GM21390 (cell line): ENCODE measurements around the gene LIPE.

ENCODE experiments used
- ATAC-seq: cut with Tn5 transposase; IDR thresholded peaks from one replicate; pipeline ENCODE4 v1.9.1; 2021; ENCODE audit not compliant: unreplicated experiment

The LIPE gene

DNA sequence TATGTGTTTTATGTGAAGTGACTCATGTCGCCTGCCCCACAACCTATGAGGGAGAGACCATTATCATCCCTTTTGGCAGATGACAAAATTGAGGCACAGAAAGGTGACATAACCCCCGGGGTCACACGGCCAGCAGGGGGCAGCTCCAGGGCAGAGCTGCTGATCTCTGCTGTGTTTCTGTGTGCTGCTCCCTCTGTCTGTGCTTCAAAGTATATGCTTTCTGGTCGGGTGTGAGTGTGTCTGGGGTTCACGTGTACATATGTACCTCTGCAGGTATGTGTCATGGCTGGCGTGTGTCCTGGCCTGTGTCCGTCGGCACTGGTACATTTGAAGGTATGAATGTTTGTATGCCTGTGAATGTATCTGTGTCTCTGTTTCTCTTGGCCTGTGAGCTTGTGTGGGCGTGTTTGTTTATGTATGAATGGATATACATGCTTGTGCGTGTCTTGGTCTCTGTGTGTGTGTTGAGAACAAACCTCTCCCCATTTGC is 7.1 kb downstream of the LIPE start:
- peak; percentile 44 for ATAC-seq

DNA sequence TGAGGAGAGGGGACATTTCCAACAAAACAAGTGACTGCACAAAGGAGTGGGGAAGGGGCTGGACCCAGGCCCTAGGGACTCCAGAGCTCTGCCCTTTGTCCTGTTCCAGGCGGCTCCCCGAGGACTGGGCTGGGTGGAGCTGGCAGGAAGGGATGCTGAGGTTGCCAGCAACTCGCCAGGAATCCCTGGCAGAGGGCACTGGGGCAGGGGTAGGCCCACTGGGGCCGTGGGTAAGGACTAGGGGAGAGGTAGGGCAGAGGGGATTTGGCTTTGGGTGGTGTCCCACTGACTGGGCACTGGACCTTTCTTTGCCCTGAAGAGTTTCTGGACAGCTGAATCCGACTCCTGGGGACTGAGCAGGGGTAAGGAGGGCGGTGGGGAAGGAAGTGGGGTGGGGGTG is 7.9 kb downstream of the LIPE start:
- no peak for ATAC-seq

DNA sequence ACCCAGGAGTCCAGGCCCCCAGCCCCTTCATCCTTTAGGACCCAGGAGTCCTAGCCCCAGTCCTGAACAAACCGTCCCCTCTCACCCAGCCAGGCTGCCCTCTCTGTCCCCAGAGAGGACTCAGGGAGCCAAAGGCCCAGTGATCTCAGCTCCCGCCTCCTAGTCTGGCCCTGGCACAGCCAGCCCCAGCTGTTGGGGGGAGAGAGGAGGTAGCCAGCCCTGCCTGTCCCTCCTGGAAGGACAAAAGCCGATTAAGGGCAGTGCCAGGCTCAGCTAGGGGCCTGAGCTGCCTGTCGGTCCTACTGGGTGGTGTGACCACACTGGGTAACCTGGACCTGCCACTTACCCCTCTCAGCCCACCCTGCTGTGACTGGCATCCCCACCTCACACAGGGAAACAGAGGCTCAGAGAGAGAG is 14.5 kb downstream of the LIPE start:
- no peak for ATAC-seq

DNA sequence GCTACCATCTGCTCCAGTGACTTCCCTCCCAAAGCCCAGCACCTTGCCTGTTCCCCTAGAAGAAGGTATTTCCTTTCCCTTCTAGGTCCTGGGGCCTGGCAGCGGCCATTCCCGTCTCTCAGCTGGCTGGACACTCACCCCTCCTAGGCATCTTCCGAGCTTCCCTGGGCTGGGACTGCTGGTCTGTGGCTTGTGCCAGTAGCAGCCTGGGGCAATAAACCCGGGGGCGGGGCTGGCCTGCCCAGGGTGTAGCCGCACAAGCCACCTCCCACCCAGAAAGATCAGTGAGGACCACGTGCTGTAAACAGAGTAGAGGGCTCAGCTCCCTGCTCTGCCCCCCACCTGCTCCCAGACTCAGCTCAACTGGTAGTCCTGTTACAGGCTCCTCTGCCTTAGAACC is 15.0 kb downstream of the LIPE start:
- ATAC-seq = no peak

DNA sequence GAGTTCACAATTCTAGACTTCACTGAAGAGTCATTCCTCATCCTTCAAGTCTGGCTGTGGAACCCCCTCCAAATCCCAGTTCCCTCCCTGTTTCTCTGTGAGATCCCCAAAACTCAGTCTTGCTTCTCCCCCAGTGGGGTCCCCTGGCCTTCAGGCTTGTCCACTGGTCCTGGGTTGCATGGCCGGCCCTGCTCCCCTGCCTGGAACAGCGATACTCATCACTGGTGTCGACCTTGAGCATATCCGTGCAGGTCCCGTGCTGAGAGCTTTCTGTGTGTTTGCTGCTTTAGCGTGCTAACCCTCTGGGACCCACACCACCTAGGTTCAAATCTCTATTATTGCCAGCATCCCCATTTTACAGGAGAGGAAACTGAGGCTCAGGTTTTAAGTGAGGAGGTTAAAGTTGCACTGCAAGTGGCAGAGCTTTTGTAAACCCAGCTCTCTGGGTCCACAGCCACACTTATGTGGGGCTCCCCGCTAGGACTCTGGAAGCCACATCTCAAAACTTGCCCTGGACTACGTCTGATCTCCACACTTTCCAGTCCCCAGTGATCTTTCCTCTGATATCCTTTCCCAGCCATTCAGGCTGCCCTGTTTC is 15.5 kb downstream of the LIPE start:
- no peak for ATAC-seq

DNA sequence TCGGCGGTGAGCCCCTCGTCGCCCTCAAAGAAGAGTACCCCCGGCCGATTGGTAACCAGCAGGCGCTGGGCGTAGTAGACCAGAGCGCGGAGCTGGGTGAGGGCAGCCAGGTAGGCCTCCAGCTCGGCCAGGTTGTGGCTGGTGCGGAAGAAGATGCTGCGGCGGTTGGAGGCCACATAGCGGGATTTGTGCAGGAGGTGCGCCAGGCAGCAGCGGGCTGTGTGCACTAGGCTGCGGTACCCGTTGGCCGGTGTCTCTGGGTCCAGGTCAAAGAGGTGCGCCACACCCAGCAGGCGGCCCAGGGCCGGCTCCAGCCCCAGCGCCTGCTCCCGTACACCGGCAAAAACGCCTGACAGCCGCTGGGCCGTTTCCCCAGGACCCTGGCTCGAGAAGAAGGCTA is 16.8 kb downstream of the LIPE start:
- ATAC-seq = no peak

DNA sequence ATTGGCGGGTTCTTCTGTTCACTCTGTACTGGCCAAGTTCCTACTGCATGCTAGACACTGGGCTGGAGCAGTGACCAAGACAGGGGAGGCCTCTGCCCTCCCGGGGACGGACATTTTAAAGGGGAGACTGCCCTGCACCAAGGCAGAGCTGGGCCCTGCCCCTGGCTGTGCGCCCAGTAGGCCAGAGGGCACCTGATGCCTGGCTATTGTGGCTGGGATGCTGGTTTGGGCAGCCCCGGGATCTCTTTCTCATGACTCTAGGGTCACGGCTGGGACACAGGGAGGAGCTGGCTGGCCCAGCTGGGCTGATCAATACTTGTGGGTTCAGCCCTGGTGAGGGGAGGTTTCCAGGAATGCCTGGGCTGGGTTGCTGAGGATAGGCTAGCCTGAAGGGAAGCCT is 17.7 kb downstream of the LIPE start:
- ATAC-seq = no peak

DNA sequence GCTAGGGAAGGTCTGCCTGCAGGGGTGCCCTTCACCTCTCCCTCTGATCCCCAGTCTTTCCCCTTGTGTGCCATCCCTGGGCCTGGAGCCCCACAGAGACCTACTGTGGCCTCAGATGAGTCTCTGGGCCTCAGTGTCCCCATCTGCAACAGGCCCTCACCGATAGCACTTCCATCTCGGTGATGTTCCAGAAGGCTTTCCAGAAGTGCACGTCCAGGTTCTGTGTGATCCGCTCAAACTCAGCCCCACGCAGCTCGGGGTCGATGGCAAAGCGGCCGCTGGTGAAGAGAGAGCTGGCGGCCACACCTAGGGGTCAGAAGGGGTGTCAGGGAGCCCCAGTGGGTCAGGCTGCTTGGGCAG is 19.4 kb downstream of the LIPE start:
- ATAC-seq = no peak

DNA sequence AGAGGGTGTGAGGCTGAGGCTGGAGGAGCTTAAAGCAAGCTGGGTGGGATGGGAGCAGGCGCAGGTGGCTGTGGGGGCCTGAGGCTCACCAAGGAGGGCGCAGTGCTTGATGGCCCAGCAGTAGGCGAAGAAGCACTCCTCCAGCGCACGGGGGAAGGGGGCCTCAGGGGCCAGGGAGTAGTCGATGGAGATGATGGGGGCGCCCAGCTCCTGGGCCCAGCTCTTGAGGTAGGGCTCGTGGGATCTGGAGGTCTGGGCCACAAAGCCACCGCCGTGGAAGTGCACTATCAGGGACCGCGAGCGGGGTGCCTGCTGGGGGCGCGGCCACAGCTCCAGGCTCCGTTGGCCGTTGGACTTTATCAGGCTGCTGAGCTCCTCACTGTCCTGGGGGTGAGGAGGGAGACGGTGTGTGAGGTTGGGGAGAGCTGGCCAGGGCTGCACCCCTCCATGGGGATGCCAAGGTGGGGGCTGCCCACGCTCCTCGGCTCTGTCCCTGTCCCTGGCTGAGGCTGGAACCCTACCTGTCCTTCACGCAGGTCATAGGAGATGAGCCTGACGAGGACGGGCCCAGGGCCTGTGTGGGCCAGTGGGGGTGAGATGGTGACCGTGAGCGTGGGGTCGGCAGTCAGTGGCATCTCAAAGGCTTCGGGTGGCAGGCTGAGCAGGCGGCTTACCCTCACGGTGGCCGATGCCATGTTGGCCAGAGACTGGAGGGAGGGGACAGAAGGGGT is 19.9 kb downstream of the LIPE start:
- no peak for ATAC-seq

DNA sequence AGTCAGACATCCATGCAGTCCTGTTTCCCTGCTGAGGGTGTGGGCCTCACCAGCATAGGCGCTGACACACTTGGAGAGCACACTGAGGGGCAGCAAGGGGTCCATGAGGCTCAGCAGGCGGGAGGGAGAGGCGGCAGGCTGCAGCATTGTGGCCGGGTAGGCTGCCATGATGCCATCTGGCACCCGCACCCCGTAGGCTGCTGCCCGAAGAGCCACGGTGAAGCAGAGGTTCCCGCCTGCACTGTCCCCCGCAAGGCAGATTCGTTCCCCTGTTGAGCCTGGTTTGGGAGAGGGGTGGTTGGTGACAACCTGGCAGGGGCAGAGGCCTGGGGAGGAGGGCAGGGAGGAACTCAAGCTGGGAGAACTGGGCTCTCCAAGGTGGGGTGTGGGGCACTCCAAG is 21.1 kb downstream of the LIPE start:
- ATAC-seq = no peak

DNA sequence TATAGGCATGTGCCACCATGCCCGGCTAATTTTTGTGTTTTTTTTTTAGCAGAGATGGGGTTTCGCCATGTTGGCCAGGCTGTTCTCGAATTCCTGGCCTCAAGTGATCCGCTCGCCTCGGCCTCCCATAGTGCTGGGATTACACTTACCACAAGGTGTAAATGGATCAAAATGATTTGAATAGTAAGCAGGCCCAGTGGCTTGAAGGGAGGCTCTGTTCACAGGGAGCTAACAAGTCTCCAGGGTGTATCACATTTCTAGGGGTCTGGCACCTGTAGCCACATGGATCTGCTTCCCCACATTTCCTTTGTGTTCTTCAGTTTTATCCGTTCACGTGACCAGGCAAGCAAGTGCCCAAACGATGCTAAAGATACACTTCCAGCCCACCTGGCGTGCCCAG is 23.6 kb downstream of the LIPE start:
- no peak for ATAC-seq

DNA sequence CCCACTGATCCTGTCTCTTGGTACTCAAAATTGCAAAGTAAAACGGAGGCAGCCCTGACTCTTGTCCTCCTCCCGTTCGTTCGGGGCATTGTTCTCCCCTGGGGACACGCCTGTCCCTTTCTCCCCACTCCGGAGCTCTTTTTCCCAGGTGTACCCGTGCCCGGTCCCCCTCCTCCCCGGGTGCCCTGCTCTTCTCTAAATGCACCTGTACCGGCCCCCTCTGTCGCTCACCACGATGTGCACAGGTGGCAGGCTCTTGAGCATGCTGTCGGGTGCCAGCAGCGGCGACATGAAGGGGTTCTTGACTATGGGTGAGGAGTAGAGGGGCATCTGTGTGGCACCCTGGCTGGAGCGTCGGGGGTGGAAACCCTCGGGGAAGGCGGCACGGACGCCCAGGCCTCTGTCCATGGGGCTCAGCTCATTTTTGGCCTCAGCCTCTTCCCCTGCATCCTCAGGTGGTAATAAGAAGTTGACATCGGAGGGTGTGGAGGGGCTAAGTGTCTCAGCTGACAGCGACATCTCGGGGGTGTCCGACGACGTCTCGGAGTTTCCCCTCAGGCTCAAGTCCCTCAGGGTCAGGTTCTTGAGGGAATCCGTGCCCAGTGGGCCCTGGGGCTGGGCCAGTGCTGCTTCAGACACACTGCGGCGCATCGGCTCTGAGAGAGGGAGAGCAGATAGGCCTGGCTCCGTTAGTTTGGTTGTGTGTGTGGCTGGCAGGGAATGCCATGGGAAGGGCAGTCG is 24.6 kb downstream of the LIPE start:
- no peak for ATAC-seq

DNA sequence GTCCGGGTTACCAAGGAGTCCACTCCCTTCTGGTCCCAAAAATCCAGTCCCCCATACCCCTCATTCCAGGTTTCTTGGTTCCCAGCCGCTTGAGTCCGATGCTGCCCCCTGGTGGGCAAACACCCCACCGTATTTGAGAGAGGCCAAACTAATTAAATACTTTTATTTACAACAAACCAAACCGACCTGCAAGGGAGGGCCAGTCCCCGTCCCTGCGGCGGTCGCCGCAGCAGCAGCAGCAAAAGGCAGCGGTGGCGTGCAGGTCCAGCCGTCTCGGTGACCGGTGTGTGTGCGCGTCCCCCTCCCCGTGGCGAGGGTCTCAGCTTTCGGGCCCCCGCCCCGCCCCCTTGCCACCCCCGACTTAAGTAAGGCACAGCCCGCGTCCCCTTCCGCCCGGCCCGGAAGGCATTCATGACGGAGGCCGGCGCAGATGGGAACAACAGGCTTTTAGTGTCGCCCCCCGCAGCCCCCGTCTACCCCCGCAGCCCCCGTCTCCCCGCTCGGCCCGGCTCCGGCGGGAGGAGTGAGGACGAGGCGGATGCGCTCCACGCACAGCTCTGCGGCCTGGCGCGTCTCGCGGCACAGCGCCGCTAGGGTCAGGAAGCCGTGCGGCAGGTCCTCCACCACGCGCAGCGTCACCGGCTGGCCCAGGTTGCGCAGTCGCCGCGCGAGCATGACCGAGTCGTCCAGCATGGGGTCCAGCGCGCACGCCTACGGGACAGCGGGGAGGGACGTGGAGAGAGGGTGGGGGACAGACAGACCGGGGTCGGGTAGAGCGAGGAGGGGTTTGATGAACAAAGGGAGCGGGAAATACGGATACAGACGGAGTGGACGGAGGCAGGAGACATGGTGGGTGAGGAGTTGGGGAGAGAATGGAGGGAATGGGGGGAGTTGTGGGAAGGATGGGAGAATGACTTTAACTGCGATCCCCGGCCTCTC is 25.6 kb downstream of the LIPE start:
- no peak for ATAC-seq

DNA sequence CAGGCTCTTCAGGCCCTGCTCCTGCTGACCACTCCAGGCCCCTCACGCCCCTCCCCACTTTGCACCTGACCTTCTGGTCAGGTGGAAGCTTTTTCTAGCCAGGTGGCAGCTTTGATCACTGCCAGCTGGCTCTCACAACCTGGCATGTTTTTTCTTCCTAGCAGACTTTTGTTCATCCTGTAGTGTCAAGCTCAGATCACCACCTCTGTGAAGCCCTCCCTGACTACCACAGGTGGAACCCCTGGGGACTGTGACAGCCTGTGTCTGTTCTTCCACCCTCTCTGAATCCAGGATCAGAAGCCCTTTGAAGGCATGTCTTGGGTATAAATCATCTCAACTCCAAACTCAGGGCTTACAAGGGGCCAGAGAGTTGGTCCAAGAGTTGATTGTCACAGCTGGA is 26.8 kb downstream of the LIPE start:
- no peak for ATAC-seq

DNA sequence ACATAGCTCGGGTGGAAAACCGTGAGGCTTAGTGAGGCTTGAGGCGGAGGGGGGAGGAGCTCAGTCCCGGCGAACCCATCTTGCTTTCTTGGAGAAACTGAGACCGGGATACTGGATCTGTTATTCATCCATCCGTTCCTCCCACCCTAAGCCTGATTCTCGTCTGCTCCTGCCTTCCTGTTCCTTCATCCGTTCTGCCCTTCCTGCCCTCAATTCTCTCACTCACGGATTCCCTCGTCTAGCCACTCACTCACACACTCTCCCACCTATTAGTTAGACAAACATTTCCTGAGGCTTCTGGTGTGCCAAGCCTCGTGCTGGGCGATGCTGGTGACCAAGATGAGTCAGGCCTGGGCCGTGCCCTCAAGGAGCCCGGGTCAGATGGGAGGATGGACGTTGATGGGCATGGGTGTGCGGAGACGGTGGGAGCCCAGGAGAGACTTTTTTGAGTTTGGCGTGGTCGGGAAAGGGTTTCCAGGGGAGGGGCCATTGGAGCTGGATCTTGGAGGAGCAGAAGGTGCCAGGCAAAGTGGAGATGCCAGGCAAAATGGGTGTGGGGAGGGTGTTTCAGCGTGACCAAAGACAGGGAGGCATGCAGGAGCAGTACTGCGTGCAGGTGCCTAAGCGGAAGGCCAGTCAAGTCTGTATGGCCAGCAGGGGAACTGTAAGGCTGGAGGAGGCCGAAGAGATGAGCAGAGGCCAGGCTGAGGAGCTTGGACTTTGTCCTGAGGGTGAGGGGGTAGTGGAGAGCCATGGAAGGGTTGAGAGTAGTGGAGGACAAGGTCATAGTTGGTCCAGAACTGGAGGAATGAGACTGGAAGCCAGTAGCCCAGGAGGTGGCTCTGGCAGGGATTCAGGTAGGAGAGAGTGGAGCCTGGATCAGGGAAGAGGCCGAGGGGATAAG is 29.7 kb downstream of the LIPE start:
- ATAC-seq = no peak

DNA sequence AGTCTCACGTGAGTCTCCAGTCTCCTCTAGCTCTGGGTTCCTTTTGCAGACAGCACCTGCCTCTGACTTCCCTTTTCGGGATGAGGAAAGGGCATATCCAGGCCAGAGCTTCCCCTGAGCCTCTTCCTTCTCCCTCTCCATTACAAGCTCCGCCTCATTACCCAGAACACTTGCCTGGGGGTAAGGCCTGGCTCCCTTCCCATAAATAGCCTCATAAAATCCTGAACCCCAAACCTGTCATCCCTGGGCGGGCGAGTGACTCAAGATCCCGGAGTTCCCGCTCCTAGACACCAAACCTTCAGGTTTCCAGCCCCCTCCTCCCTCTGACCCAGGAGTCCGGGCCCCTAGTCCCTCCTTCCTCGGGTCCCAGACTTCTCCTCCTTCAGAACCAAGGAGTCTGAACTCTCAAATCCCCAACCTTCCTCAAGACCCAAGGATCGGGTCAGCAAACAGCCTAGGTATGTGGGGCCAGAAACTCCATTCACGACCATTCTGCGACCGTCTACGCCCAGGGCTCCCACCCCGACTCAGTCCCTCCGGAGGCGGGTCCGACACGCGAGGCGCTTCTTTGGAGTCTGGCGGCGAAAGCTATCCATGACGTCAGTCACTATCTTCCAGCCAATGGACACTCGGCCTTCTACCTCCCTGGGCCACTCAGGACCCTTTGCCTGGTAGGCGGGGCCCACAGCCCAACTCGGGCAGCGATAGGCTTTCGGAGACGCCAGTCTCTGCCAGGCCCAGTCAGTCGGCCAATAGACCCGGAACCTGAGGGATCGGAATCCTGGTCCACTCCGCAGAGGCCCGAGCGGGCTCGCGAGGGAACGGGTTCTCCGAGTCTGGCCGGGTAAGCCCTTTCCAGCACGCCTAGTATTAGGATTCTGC is 30.6 kb downstream of the LIPE start:
- peak; percentile 90 for ATAC-seq

DNA sequence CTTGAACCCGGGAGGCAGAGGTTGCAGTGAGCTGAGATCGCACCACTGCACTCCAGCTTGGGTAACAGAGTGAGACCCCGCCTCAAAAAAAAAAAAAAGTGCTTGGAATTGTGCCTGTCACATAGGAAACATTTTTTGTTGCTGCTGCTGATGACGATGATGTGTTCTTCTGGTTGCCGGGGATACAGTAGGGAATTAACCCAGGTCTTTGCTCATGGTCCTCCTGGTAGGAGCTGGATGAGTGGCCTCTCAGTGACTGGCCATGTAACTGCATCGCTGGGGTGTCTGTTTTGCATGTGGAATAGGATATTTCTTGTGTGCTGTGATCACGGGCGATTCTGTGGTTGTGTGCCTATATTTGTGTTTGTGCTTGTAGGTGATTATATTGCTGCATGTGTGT is 32.4 kb downstream of the LIPE start:
- ATAC-seq = no peak

DNA sequence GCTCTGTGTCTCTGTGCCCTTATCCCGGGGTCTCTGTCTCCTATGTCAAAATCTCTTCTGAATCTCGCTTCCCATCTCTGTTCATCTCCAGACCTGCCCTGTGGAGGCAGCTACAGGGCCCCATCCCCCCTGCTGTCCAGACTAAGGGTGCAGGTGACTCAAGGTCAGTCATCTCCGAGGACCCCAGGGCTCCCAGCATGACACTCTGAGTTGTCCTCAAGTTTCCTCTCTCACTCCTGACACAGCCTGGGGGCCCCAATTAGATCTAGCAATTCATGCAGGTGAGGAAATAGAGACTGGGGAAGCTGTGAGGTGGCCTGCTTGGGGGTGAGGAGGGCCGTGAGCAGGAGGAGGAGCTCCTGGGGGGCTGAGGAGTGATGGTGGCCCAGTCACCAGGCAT is 35.0 kb downstream of the LIPE start:
- no peak for ATAC-seq

DNA sequence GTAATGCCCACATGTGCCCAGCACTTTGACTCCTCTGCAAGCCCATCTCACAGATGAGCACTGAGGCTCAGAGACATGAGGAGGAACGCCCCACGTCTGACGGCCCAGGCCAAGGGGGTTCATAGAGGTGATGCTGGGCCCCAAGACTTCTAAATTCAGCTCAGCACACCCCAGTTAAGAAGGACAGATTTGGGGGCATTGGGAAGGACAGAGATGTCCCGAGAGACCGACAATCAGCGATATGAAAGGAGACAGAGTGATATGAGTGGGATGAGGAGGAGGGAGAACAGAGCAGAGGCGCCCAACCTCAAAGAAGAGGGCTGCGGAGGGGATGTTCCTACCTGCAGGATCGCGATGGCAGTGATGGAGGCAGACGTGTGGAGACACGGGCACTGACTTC is 37.3 kb downstream of the LIPE start, which contains the start of gene CNFN:
TSS of gene CNFN (minus strand) at position 399 of the 400 bp plus-strand sequence. CDS start 1,260 bp downstream, outside the sequence.
- no peak for ATAC-seq
